ENCODE results near the gene NSD2. TPM values are rescaled to one million over a fixed set of nuclear protein-coding genes. Genes with fewer than 3 reads are reported as not detected.

The NSD2 gene
- polyA plus RNA-seq, 1 donor from 2014 or later, result 51.6 TPM

DNA sequence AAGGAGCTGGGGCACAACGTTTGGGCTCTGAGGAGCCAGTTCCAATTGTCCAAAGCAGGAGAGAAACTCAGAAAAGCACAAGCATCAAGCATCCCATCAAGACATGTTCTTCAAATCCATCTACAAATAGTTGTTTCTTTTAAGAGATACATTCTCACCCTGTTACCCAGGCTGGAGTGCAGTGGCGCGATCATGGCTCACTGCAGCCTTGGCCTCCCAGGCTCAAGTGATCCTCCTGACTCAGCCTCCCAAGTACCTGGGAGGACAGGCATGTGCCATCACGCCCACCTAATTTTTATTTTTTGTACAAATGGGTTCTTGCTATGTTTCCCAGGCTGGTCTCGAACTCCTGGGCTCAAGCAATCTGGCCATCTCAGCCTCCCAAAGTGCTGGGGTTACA, 119.5 kb downstream of the NSD2 start:
- TF ChIP-seq, protein P1, sequence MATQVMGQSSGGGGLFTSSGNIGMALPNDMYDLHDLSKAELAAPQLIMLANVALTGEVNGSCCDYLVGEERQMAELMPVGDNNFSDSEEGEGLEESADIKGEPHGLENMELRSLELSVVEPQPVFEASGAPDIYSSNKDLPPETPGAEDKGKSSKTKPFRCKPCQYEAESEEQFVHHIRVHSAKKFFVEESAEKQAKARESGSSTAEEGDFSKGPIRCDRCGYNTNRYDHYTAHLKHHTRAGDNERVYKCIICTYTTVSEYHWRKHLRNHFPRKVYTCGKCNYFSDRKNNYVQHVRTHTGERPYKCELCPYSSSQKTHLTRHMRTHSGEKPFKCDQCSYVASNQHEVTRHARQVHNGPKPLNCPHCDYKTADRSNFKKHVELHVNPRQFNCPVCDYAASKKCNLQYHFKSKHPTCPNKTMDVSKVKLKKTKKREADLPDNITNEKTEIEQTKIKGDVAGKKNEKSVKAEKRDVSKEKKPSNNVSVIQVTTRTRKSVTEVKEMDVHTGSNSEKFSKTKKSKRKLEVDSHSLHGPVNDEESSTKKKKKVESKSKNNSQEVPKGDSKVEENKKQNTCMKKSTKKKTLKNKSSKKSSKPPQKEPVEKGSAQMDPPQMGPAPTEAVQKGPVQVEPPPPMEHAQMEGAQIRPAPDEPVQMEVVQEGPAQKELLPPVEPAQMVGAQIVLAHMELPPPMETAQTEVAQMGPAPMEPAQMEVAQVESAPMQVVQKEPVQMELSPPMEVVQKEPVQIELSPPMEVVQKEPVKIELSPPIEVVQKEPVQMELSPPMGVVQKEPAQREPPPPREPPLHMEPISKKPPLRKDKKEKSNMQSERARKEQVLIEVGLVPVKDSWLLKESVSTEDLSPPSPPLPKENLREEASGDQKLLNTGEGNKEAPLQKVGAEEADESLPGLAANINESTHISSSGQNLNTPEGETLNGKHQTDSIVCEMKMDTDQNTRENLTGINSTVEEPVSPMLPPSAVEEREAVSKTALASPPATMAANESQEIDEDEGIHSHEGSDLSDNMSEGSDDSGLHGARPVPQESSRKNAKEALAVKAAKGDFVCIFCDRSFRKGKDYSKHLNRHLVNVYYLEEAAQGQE (IDR thresholded peaks at IDR 0.05; ENCODE audit: borderline replicate concordance), result no peak
- TF ChIP-seq POLR2AphosphoS5 (IDR thresholded peaks at IDR 0.05), result no peak
- TF ChIP-seq TAF1 (IDR thresholded peaks at IDR 0.05; ENCODE audit: low read depth), result no peak
- TF ChIP-seq EP300 (conservative IDR thresholded peaks at IDR 0.05; ENCODE audit: poor library complexity, severe bottlenecking), result no peak
- no peak for TF ChIP-seq SMC3 (conservative IDR thresholded peaks at IDR 0.05; ENCODE audit: poor library complexity)
- TF ChIP-seq MXI1 (conservative IDR thresholded peaks at IDR 0.05; ENCODE audit: poor library complexity, severe bottlenecking), result no peak
- TF ChIP-seq RAD21 (conservative IDR thresholded peaks at IDR 0.05), result no peak
- TF ChIP-seq, protein P2, sequence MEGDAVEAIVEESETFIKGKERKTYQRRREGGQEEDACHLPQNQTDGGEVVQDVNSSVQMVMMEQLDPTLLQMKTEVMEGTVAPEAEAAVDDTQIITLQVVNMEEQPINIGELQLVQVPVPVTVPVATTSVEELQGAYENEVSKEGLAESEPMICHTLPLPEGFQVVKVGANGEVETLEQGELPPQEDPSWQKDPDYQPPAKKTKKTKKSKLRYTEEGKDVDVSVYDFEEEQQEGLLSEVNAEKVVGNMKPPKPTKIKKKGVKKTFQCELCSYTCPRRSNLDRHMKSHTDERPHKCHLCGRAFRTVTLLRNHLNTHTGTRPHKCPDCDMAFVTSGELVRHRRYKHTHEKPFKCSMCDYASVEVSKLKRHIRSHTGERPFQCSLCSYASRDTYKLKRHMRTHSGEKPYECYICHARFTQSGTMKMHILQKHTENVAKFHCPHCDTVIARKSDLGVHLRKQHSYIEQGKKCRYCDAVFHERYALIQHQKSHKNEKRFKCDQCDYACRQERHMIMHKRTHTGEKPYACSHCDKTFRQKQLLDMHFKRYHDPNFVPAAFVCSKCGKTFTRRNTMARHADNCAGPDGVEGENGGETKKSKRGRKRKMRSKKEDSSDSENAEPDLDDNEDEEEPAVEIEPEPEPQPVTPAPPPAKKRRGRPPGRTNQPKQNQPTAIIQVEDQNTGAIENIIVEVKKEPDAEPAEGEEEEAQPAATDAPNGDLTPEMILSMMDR (IDR thresholded peaks at IDR 0.05; ENCODE audit: poor library complexity, severe bottlenecking), result no peak
- TF ChIP-seq EZH2 (IDR thresholded peaks at IDR 0.05; ENCODE audit: borderline replicate concordance, insufficient read depth, low read length, poor library complexity, severe bottlenecking), result no peak
- Histone ChIP-seq H3K27me3 (ENCODE audit: insufficient read depth, low read depth, low read length) (no peaks in the 10 kb centered on the region), H3K9me2 (ENCODE audit: insufficient read depth, low read length) (no peaks in the 10 kb centered on the region), H4K20me1 (ENCODE audit: insufficient read depth) (no peaks in the 10 kb centered on the region), H3K9ac (ENCODE audit: low read length) (no peak overlapping the region), H3K79me2 (replicated peaks; ENCODE audit: insufficient read depth, low read length) (peaks cover 17% of the 10 kb centered on the region), H3K36me3 (ENCODE audit: insufficient read depth, low read length) (no peaks in the 10 kb centered on the region), H3K4me3 (ENCODE audit: low read length) (no peak overlapping the region), H3K4me2 (ENCODE audit: low read length) (no peak overlapping the region), H3F3A (ENCODE audit: insufficient read depth, low read length, poor library complexity, severe bottlenecking) (no peaks in the 10 kb centered on the region), H3K27ac (ENCODE audit: low read length) (no peak overlapping the region), H3K9me3 (ENCODE audit: low read length) (no peaks in the 10 kb centered on the region), H2AFZ (ENCODE audit: low read depth, low read length) (no peak overlapping the region)

DNA sequence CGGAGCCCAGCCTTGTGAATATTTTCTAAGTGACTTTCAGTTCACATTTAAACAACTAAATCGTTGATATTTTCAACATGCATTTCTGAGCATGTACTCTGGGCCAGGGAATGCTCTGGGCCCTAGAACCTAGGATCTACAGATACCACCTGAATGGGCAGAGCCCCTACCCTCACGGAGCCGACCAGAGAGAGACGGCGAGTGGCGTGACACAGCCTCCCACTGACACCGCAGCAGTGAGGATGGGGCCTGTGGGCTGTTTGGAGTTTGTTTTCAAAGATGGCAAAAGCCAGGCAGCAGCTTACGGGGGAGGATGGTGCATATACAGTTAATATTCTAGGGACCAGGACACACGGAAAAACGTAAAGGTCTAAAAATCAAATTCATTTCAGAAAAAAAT, 119.9 kb downstream of the NSD2 start:
- H3K4me3 ChIP-seq (ENCODE audit: low read length), result no peak overlapping the region
- H3F3A ChIP-seq (ENCODE audit: insufficient read depth, low read length, poor library complexity, severe bottlenecking), result no peaks in the 10 kb centered on the region
- no peaks in the 10 kb centered on the region for H3K36me3 ChIP-seq (ENCODE audit: insufficient read depth, low read length)
- H3K9me3 ChIP-seq (ENCODE audit: low read length), result no peaks in the 10 kb centered on the region
- TF ChIP-seq EP300 (conservative IDR thresholded peaks at IDR 0.05; ENCODE audit: poor library complexity, severe bottlenecking) (no peak), MXI1 (conservative IDR thresholded peaks at IDR 0.05; ENCODE audit: poor library complexity, severe bottlenecking) (no peak), RAD21 (conservative IDR thresholded peaks at IDR 0.05) (no peak), TAF1 (IDR thresholded peaks at IDR 0.05; ENCODE audit: low read depth) (no peak), SMC3 (conservative IDR thresholded peaks at IDR 0.05; ENCODE audit: poor library complexity) (no peak), EZH2 (IDR thresholded peaks at IDR 0.05; ENCODE audit: borderline replicate concordance, insufficient read depth, low read length, poor library complexity, severe bottlenecking) (no peak), POLR2AphosphoS5 (IDR thresholded peaks at IDR 0.05) (no peak)
- TF ChIP-seq, protein P1 (IDR thresholded peaks at IDR 0.05; ENCODE audit: borderline replicate concordance), result no peak
- TF ChIP-seq, protein P2 (IDR thresholded peaks at IDR 0.05; ENCODE audit: poor library complexity, severe bottlenecking), result no peak
- no peak overlapping the region for H3K27ac ChIP-seq (ENCODE audit: low read length)
- no peaks in the 10 kb centered on the region for H3K9me2 ChIP-seq (ENCODE audit: insufficient read depth, low read length)
- H2AFZ ChIP-seq (ENCODE audit: low read depth, low read length), result no peak overlapping the region
- H4K20me1 ChIP-seq (ENCODE audit: insufficient read depth), result no peaks in the 10 kb centered on the region
- H3K79me2 ChIP-seq (replicated peaks; ENCODE audit: insufficient read depth, low read length), result peaks cover 21% of the 10 kb centered on the region
- no peaks in the 10 kb centered on the region for H3K27me3 ChIP-seq (ENCODE audit: insufficient read depth, low read depth, low read length)
- no peak overlapping the region for H3K4me2 ChIP-seq (ENCODE audit: low read length)
- no peak overlapping the region for H3K9ac ChIP-seq (ENCODE audit: low read length)
